ENCODE results near the gene CTRB2.
"Not testable (repeated sequence)": the region's sequence is repeated elsewhere in the genome, so short reads cannot be mapped to it uniquely, and the experiment has no call there.

Gene CTRB2

DNA sequence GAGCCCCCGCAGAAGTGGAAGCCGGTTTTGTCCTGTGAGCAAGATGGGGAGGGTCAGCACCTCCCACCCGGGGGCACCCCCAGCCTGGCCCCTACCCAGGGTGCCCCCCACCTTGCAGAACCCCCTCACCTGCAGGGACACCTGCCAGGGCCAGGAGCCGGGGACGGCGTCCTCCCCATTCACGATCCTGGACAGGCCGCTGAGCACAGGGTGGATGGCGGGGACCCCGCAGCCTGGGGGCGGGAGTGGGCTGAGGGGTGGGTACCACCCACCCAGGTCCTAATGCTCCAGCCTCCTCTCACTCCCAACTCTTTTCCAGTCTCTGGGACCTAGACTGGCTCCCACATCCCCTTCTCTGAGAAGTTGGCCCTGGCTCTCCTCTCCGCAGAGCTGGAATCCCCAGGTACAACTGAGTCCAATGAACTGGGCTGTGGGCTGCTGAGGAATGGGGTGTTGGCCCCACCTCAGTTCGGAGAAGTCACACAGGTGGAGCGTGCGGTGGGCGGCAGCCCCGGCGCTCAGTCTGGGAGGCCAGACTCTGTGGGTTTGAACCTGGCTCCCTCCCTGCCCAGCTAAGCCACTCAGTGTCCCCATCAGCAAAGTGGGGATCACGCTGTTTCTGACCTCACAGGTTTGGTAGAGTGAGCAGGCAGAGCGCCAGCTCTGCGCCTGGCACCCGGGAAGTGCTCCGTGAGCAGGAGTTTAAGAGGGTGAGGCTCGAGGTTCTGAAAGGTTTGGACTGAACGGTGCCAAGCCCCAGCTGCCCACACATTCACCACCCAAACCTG, 806 bp downstream of the CTRB2 start:
- DNase-seq (ENCODE audit: low spot score): not testable (repeated sequence)

DNA sequence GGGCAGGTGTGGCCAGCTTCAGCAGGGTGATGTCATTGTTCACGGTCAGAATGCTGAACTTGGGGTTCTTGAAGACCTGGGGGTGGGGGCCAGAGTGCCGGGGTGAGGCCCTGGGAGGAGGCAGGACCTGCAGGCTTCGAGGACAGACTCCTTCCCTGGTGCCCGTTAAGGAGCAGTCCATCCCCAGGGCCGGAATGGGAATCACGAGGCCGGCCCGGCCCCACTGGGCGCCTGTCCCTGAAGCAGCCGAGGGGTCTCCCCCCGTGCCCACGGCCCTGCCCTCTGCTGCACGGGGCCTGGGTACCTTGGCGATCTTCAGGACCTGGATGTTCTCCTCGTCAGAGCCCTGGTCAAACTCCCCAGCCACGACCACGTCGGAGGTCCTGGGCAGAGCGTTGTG, 1.5 kb downstream of the CTRB2 start:
- not testable (repeated sequence) for DNase-seq (ENCODE audit: low spot score)

DNA sequence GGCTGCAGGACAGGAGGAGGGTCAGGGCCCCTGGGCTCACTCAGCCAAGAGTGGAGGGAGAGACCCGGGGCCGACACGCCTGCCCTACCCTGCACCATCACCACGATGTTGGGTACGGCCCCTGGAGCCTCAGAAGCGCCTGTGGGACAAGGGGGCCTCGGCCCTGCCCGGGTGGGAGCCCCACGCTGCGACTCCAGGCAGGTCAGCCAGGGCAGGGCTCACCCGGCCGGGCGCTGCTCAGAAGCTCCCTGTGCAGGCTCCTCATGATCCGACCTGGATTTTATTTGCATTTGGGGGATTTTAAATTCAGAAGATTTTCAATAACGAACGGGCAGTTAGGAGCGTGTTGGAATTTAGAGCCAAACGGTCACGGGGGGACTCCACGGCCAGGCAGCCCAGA, 2.1 kb downstream of the CTRB2 start:
- not testable (repeated sequence) for DNase-seq (ENCODE audit: low spot score)

DNA sequence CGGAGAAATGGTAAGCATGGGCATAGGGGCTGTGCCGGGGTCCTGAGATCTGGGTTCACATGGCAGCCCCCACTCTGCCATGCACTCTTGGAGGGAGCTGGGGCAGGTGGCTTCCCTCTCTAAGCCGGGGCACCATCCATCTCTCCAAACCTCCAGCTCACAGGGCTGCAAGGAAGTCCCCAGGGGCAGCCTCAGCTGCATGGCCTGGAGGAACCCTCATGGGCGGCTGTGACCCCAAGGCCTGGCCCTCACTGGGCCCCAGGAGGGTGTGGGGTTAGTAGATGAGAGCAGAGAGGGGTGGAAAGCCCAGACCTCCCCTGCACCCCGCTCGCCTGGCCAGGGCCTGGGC, 2.6 kb downstream of the CTRB2 start:
- DNase-seq (ENCODE audit: low spot score): no peak

DNA sequence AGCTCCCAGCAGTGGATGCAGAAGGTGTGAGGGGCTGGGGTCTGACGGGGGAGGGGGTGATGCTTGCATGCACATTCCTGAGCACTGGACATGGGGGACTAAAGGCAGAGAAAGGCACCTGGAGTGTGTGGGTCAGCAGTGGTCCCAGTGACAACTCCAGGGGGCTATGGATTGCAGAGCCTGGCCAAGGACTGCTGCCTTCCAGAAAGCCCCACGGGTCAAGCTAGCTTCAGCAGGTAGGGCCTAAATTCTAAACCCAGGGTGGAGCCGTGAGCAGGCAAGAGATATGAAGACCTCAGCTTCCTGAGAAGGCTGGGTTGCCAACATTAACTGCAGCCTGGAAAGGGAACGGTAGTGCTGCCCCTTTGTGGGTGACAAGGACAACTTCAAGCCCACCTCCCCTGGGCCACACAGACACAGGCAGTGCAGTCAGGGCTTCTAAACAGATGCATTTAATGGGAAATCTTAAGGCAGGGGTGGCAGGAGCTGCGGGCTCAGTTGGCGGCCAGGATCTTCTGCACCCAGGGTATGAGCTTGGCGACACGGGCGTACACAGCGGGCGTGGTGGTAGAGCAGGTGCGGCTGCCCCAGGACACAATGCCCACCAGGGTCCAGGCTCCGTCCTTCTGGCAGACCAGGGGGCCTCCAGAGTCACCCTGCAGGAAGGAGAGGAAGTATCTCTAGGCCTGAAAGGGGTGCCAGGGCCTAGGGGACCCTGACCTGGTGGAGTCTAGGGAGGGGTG, 3.1 kb downstream of the CTRB2 start:
- DNase-seq (ENCODE audit: low spot score): no peak

DNA sequence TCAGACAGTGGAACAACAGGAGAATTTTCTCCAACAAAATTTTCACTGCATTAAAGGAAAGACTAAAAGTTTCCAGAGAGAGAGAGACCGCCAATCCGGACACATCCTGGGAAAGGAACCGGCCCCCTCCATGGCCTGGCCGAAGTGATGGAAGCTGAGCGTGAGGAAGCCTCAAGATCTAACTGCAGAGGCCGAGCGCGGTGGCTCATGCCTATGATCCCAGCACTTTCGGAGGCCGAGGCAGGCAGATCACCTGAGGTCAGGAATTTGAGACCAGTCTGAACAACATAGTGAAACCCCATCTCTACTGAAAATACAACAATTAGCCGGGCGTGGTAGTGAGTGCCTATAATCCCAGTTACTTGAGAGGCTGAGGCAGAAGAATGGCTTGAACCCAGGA, 3.9 kb downstream of the CTRB2 start:
- peak; percentile 53 for DNase-seq (ENCODE audit: low spot score)

DNA sequence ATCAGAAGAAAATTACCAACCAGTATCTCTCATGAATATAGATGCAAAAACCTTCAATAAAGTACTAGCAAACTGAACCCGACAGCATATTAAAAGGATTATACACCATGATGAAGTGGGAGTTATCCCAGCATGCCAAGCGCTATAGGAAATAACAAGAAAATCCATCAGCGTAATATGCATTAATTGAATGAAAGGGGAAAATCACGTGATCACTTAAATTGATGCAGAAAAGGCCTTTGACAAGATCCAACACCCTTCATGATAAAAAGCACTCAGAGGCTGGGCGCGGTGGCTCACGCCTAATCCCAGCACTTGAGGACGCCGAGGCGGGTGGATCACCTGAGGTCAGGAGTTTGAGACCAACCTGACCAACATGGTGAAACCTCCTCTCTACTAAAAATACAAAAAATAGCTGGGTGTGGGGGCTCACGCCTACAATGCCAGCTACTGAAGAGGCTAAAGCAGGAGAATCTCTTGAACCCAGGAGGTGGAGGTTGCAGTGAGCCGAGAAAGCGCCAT, 4.8 kb downstream of the CTRB2 start:
- peak; percentile 31 for DNase-seq (ENCODE audit: low spot score)

DNA sequence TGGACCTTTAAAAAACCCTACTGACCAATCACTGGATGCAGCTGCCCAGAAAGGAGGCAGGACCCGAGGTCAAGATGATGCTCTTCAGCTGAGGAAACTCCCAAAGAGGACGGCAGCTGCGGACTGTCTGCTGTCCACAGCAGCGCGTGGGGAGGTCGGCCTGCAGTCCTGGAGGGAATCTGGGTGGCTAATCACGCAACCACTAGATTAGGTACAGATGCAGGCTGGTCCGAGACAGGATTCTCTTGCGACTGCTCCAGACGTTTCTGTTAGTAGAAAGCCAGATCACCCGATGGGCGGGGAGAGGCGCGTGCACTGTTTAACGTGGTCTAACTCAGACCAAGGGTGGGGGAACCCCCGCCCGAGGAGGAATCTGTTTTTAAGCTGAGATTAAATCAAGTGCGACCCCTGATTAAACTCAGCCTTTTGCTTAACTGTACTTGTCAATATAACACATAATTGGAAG, 8.8 kb downstream of the CTRB2 start:
- peak; percentile 38 for DNase-seq (ENCODE audit: low spot score)

DNA sequence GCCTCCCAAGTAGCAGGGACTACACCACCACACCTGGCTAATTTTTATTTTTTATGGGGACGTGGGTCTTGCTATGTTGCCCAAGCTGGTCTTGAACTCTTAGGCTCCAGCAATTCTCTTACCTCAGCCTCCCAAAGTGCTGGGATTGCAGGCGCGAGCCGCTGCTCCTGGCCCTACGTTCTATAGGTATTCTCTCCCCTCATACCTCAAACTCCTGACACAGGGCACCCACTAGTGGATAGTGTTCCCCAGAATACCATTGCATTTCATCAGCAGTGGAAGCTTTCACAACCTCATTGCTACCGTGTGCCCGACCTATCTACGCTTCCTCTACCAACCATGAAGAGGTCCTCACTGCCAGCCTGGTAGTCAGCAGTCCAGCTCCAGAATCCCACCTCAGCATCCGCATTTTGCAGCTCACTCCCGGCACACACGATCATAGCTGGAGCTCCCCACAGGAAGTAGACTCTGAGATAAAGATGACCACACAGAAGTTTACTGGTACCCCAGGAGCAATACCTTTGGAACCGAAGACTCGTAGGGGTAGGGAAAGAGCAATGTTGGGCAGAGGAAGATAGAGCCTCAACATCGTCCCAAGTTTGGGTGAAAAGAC, 9.3 kb downstream of the CTRB2 start:
- DNase-seq (ENCODE audit: low spot score): peak; percentile 57

DNA sequence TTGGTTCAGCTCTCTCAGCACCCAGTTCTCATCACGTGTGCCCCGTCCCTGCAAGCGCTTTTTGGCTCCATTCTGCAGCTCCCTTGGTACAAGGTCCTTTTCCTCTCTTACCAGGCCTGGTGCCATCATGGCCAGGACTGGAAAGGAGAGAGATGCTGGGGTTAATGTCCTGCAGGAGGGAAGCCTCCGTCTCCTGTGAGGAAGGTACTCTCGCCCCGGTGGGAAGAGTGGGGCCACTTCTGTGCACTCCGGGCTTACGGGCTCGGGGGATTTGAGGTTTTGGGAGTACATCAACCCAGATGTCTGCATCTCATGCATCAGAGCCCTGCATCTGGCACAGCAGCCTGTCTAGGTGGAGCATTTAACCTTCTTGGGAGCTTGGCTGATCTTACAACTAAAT, 10.1 kb downstream of the CTRB2 start:
- DNase-seq (ENCODE audit: low spot score): peak; percentile 26

DNA sequence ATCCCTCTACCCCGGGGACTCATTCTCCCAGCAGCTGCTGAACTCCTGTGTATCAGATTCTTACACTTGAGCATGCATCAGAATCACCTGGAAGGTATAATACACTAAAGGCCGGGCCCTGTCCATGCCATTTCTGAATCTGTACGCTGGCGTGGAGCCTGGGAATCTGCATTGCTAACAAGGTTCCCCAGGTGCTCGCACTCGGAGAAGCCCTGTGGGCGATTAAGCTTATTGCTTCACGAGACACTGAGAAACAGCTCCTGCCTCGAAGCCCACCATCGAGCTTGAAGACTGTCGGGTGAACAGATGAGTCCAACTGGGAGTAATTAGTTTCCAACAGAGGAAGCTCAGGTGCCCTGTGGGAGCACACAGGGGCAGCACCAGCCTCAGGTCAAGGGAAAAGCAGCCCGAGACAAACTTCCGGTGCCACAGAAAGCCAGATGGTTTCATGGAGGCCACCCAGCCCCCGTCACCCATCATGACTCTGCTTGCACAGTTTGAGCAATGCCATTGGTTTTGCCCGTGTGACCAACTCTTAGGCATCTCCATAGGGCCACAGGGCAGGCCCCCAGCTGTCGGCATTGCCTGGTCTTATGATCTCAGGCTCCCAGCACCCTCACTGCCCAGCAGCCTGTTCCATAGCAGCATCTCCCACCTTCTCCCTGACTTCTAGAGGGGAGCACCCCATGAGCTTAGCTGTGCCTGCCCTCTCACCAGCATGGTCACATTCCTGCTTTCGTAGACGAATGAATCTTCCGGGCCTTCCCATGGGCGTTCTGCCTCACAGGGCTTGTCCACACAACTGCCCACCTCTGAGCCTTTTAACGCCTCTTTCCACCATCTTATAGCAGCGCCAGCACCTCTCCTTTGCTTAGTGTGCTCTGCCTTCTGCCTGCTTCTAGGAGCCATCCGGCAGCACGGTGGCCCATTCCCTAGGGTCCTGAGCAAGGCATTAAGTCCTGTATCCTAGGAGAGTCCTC, 10.9 kb downstream of the CTRB2 start:
- peak; percentile 47 for DNase-seq (ENCODE audit: low spot score)

DNA sequence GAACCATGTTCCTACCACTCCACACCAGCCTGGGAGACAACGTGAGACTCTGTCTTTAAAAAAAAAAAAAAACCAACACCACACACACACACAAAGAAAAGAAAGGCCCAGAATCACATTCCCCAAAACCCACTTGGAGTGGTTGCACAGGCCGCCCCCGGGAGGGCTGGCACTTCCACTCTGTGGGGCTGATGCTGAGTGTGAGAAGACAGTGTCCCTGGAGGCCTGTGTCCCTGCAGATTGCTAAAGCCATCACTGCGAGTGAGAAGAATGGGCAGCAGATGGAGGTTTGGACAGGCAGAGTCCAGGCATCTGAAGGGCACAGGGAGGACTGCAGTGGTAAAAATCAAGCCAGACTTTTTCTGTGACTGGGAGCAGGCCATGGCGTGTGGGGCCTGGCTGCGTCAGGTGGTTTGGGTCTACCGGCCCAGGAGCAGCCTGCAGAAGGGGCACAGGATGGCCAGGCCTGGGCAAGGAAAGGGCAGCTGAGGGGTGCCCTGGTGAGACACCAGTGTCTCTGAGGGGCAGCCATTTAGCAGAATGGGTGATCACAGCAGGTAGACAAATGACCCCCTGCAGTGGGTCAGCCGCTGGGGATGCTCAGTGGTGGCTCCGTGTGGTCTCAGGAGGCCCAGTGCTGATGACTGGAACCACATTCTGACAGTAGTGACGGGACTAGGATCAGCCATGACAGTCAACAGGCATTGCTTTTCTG, 13.1 kb downstream of the CTRB2 start:
- DNase-seq (ENCODE audit: low spot score): peak; percentile 49

DNA sequence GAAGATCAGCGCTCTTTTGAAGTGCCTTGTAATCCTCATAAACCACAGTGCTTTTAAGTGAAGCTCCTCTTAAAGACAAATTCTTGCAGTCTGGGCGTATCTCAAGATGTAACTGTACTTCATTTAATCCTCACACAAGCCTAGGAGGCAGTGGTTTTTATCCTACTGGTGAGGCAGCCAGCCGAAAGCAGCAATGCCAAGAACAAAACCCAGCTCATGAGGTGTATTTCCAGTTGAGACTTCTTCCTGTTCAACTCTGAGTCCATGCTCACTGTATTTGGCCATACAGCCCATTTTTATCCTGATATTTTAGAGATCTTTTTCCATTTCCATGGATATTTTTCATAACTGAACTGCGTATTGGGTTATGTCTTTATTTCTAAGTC, 13.7 kb downstream of the CTRB2 start:
- DNase-seq (ENCODE audit: low spot score): no peak

DNA sequence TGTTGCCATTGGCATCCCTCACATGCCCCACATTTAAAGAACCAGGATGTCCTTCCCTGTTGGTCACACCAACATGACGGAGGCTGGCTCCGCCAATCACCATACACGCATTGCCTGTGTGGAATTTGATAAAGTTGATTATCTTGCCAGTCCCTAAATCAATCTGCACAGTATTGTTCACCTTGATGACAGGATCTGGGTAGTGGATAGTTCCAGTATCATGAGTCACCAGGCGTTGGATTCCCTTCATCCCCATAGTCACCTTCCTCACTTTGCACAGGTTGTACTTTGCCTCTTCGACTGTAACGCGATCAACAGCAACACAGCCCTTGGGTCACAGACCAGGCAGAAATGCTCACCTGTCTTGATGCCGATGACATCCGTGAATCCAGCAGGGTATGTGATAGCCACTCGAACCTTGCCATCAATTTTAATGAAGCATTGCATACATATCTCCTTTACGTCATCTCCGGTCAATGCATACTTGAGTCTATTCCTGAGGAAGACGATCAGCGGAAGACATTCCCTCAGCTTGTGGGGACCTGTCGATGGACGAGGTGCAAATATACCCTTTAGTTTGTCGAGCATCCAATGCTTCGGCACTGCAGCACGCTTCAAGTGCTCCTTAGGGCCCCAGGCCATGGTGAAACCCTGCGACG, 14.2 kb downstream of the CTRB2 start:
- DNase-seq (ENCODE audit: low spot score): no peak

DNA sequence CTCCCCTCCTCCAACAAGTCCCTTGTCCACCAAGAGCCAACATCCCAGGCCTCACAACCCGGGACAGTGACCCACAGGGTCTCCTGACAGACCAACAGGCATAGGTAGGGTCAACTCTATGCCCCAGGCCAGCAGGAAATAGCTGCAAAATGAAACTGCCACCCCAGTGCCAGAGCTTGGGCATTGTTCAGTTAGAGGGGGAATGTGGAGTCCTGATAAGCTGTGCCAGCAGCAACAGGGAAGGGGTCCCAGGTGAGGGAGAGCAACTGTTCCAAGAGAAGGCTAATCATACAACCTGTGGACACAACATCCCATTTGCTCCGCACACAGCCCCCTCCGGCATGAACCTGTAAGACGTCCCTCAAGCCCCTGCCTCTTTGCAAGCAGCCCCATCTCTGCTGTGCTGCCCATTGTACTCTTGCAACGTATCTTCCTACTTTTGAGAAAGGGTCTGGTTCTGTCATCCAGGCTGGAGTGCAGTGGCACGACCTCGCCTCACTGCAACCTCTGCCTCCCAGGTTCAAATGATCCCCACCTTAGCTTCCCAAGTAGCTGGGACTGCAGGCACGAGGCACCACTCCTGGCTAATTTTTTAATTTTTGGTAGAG, 17.2 kb downstream of the CTRB2 start:
- no peak for DNase-seq (ENCODE audit: low spot score)

DNA sequence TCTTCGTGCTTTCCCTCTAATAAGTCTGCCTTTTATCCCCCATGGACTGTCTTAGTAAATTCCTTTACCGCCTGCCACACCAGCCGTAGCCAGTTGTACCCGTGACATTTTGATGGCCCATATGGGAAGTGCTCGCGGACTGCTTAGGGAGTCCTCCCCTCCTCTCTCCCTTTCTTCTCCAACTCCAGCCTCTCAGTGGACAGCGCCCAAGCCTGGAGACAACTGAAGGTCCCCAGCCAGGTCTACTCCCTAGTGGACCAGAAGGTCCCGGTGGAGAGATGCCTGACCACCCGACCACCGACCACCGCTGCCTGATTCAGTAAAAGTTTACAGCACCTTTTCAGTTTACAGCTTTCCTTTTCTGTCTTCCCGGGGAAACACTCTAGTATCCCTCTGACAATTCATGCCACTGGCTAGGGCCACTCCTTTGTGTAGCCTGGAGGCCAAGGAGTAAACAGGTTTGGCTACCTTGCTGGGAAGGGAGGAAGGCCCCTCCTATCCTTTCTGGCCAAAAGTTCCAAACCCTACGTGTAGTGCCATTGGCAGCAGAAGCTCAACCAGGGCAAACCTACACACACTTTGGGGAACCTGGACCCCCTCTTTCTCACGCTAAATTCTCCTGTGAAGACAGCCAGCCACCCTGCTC, 18.0 kb downstream of the CTRB2 start:
- DNase-seq (ENCODE audit: low spot score): no peak

DNA sequence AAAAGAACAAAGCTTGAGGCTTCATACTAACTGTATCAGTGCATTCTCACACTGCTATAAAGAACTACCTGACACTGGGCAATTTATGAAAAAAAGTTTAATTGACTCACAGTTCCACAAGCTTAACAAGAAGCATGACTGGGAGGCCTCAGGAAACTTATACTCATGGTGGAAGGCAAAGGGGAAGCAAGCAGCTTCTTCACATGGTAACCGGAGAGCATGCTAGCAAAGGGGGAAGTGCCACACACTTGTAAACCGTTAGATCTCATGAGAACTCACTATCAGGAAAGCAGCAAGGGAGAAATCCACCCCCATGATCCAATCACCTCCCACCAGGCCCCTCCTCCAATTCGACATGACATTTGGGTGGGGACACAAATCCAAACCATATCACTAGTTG, 25.3 kb downstream of the CTRB2 start:
- DNase-seq (ENCODE audit: low spot score): no peak

DNA sequence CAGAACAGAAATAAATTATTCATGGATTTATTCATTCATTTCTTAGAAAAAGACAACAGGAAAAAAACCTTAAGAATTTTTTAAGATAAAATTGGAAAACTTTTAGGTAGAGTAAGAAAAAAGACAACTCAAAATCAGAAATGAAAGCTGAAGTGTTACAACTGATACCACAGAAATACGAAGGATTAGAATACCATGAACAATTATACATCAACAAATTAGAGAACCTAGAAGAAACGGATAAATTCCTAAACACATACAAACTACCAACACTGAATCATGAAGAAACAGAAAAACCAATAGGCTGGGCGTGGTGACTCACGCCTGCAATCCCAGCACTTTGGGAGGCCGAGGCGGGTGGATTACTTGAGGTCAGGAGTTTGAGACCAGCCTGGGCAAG, 27.8 kb downstream of the CTRB2 start:
- DNase-seq (ENCODE audit: low spot score): no peak

DNA sequence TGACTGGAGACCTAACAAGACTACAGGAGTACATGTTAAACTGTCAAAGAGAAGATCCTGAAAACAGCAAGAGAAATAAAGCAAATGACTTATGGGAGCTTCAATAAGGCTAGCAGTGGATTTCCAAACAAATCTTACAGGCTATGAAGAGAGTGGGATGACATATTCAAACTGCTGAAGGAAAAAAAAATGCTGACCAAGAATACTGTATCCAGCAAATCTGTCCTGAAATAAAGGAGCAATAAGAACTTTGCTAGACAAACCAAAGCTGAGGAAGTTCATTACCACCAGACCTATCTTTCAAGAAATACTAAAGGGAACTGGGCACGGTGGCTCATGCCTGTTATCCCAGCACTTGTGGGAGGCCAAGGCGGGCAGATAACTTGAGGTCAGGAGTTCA, 30.0 kb downstream of the CTRB2 start:
- no peak for DNase-seq (ENCODE audit: low spot score)

DNA sequence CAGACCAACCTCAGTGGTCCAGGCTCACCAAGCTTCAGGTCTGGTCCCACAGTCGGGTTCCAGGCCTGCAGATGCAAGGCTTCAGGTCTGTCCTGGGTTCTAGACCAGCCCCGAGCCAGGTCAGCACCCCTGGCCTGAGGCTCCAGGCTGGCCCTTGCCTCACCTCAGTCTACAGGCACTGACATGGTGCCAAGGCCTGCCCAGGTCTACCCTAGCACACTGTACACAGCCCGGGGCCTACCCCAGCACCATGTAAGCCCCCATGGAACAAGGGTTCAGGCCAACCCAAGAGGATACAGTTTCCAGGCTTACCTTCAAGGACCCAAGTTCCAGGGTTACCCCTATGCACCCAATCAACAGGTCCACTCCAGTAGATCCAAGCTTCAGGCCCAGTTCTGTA, 31.9 kb downstream of the CTRB2 start:
- no peak for DNase-seq (ENCODE audit: low spot score)

All from left forelimb (tissue), 1 donor.